IPS-20b (cell line): ENCODE measurements around the gene CAMSAP1.
"Not testable (repeated sequence)": the region's sequence is repeated elsewhere in the genome, so short reads cannot be mapped to it uniquely, and the experiment has no call there.

Experiments
- H3K27ac ChIP-seq: one replicate; pipeline ENCODE4 v1.5.1; 2013; ENCODE audit warnings: low read length
- H3K27me3 ChIP-seq: 2 replicates; pipeline ENCODE4 v1.6.1; 2013; ENCODE audit warnings: mild to moderate bottlenecking, low read length, inconsistent platforms; ENCODE audit not compliant: insufficient read depth
- H3K36me3 ChIP-seq: 2 replicates; pipeline ENCODE4 v1.6.1; 2013; ENCODE audit warnings: low read depth, mild to moderate bottlenecking, inconsistent platforms, low read length, moderate library complexity; ENCODE audit not compliant: insufficient read depth
- H3K4me1 ChIP-seq: 2 replicates; pipeline ENCODE4 v1.6.1; 2013; ENCODE audit warnings: mild to moderate bottlenecking, control low read depth, inconsistent platforms, low read length, moderate library complexity; ENCODE audit not compliant: insufficient read depth
- H3K4me3 ChIP-seq: 2 replicates; pipeline ENCODE4 v1.5.1; 2013; ENCODE audit warnings: mild to moderate bottlenecking, low read length, inconsistent platforms
- H3K9ac ChIP-seq: 2 replicates; pipeline ENCODE4 v1.6.1; 2013; ENCODE audit warnings: low read depth, mild to moderate bottlenecking, inconsistent platforms, low read length, moderate library complexity
- H3K9me3 ChIP-seq: 2 replicates; pipeline ENCODE4 v1.6.1; 2013; ENCODE audit warnings: mild to moderate bottlenecking, low read depth, low read length, inconsistent platforms; ENCODE audit not compliant: insufficient read depth

The CAMSAP1 gene

DNA sequence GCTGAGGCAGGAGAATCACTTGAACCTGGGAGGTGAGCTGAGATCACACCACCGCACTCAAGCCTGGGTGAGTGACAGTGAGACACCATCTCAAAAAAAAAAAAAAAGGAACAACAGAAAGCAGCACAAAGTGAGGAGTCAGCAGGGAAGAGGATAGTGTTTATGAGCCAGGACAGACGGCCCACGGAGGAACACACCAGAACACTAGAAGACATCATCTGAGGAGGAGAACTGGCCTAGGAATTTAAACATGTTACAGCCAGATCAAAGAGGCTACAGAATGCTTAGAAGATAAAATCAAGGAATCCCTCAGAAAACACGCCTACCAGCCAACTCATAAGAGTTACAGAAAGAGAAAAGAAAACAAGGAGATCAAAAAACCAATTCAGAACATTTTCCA, 41.6 kb upstream of the CAMSAP1 start:
- no peak overlapping the region for H3K9ac ChIP-seq
- H3K27ac ChIP-seq, result no peak overlapping the region
- H3K9me3 ChIP-seq, result no peaks in the 10 kb centered on the region
- H3K4me1 ChIP-seq, result no peaks in the 10 kb centered on the region
- peaks cover 69% of the 10 kb centered on the region for H3K36me3 ChIP-seq
- H3K4me3 ChIP-seq, result no peak overlapping the region
- H3K27me3 ChIP-seq, result no peaks in the 10 kb centered on the region

DNA sequence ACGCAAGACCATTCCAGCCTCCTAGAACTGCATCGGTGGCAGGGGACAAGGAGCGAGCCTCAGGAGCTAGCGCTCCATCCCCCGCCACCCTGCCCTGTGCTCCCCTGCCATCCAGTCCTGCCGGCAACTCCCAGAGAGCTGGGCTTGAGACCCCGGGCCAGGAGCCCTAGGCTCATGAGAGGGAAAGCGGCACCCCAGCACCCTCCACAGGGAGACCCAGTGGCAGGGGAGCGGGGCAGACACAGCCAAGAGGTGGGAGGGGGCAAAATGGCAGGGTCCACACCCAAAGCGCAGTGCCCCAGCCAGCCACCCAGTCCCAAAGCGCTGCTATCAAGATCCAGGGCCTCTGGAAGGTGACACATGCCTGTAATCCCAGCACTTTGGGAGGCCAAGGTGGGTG, 41.1 kb upstream of the CAMSAP1 start:
- H3K36me3 ChIP-seq, result peaks cover 71% of the 10 kb centered on the region
- H3K4me3 ChIP-seq, result no peak overlapping the region
- no peaks in the 10 kb centered on the region for H3K4me1 ChIP-seq
- no peaks in the 10 kb centered on the region for H3K9me3 ChIP-seq
- H3K9ac ChIP-seq, result no peak overlapping the region
- H3K27me3 ChIP-seq, result no peaks in the 10 kb centered on the region
- H3K27ac ChIP-seq, result no peak overlapping the region

DNA sequence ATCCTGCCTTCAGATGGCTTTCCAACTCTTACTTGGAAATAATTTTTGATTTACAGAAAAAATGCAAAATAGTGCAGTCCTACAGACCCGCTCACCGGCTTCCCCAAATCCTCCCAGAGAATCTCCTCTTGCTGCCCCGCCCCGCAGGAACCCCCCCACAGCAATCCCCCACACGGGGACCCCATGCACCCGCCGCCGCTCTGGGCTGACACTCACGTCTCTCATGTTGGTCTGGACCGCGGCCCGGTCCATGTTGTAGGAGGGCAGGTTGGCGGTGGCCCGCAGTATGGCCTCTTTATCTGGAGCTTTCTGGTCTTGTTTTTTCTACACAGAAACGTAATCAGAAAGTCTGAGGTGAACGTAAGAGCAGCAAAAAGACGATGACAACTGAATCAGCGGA, 40.2 kb upstream of the CAMSAP1 start:
- no peak overlapping the region for H3K9ac ChIP-seq
- no peaks in the 10 kb centered on the region for H3K4me1 ChIP-seq
- H3K4me3 ChIP-seq, result no peak overlapping the region
- H3K9me3 ChIP-seq, result no peaks in the 10 kb centered on the region
- H3K36me3 ChIP-seq, result peaks cover 70% of the 10 kb centered on the region
- no peaks in the 10 kb centered on the region for H3K27me3 ChIP-seq
- H3K27ac ChIP-seq, result no peak overlapping the region

GRCh38 chr9:135947105-135947504, 39.8 kb upstream of the CAMSAP1 start:
- H3K27ac ChIP-seq, H3K4me1 ChIP-seq, H3K4me3 ChIP-seq, H3K27me3 ChIP-seq, H3K9me3 ChIP-seq, H3K9ac ChIP-seq: not testable (repeated sequence)
- H3K36me3 ChIP-seq, result peaks cover 69% of the 10 kb centered on the region

DNA sequence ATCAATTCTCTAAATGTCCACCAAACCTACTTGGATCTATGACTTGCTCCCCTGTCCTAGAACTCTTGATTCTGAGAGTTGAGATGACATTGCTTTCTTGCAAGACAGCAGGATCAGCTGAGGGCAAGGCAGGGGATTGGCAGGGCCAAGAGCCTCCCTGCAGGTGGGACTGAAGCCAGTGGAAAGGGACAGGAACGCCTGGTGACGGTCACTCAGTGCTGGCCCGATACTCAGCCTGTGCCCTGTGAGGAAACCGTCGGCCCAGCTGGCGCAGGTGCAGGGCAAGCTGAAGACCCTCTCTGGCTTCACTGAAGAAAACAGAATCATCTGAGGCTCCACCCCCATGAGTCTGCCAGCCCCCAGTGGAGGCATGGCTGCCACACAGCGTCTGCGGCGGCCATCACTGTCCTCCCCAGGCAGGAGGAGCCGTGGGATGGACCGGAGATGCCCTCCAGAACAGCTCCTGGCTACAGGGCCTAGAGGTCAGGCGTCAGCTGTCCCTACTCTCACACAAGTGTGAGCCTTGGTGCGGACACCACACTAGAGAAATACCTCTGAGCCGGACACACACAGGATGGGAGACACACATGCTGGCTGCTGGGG, 39.1 kb upstream of the CAMSAP1 start:
- H3K4me1 ChIP-seq, result no peaks in the 10 kb centered on the region
- H3K9me3 ChIP-seq, result no peaks in the 10 kb centered on the region
- H3K36me3 ChIP-seq, result peaks cover 72% of the 10 kb centered on the region
- no peaks in the 10 kb centered on the region for H3K27me3 ChIP-seq
- no peak overlapping the region for H3K27ac ChIP-seq
- H3K9ac ChIP-seq, result no peak overlapping the region
- no peak overlapping the region for H3K4me3 ChIP-seq

GRCh38 chr9:135945969-135946368, 38.6 kb upstream of the CAMSAP1 start:
- H3K4me1 ChIP-seq, result no peaks in the 10 kb centered on the region
- H3K27me3 ChIP-seq, result no peaks in the 10 kb centered on the region
- no peaks in the 10 kb centered on the region for H3K9me3 ChIP-seq
- H3K9ac ChIP-seq, result no peak overlapping the region
- peaks cover 72% of the 10 kb centered on the region for H3K36me3 ChIP-seq
- H3K27ac ChIP-seq, result no peak overlapping the region
- H3K4me3 ChIP-seq, result no peak overlapping the region

DNA sequence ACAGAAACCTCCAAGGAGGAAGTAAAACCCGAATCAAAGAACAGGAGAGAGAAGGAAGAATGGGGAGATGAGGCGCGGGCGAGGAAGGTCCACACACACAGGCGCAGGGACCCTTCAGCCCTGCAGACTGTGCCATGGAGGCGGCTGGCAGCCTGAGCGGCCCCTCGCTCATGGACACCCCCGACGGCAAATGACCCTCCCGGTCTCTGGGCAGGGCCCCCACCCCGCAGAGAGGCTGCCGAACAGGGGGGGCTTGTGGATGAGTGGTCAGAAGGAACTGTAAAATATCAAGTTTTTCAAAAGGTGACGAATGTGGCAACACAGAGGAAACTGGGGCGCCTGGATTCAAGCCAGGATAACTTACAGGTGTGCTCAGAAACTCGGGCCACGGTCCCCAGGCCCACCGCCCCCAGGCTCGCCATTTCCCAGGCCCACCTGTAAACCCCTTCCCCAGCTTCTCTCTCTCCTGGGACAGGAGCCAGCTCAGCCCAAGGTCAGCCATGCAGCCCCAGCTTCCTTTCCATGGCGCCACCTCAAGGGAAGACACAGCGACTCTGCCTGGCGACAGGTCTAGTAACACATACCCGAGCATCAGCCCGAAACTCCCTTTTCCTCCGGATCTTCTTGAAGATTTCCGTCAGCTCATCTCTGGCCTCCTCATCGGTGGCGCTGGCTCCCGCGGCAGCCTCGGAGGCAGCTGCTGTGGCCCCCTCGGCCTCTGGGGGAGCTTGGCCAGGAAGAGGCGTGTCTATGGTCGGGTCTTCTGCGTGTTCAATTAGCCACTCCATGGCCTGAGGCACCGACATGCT, 37.3 kb upstream of the CAMSAP1 start:
- Histone ChIP-seq H3K9me3 (no peaks in the 10 kb centered on the region), H3K4me3 (no peak overlapping the region), H3K27ac (no peak overlapping the region), H3K27me3 (no peaks in the 10 kb centered on the region), H3K4me1 (no peaks in the 10 kb centered on the region), H3K36me3 (peaks cover 71% of the 10 kb centered on the region), H3K9ac (no peak overlapping the region)

DNA sequence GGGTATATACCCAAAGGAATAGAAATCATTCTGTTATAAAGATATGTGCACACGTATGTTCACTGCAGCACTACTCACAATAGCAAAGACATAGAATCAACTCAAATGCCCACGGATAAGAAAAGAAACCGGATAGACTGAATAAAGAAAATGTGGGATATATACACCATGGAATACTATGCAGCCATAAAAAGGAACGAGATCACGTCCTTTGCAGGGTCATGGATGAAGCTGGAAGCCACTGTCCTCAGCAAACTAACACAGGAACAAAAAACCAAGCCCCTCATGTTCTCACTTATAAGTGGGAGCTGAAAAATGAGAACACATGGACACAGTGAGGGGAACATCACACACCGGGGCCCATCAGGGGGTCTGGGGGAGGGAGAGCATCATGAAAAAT, 36.3 kb upstream of the CAMSAP1 start:
- H3K36me3 ChIP-seq, result peaks cover 78% of the 10 kb centered on the region
- H3K4me3 ChIP-seq, H3K4me1 ChIP-seq, H3K27ac ChIP-seq, H3K9me3 ChIP-seq, H3K27me3 ChIP-seq, H3K9ac ChIP-seq: not testable (repeated sequence)

- no peak overlapping the region for H3K9ac ChIP-seq
- peaks cover 6% of the 10 kb centered on the region; the same call in 1 of the 2 replicates for H3K9me3 ChIP-seq
- H3K4me1 ChIP-seq, result no peaks in the 10 kb centered on the region
- no peaks in the 10 kb centered on the region for H3K27me3 ChIP-seq
- no peak overlapping the region for H3K27ac ChIP-seq
- H3K36me3 ChIP-seq, result peaks cover 82% of the 10 kb centered on the region
- no peak overlapping the region for H3K4me3 ChIP-seq
Measured at GRCh38 chr9:135941288-135941995, 34.1 kb upstream of the CAMSAP1 start.

GRCh38 chr9:135939351-135940265, 32.3 kb upstream of the CAMSAP1 start:
- no peaks in the 10 kb centered on the region for H3K4me1 ChIP-seq
- peaks cover 9% of the 10 kb centered on the region; the same call in 1 of the 2 replicates for H3K9me3 ChIP-seq
- no peaks in the 10 kb centered on the region for H3K27me3 ChIP-seq
- H3K36me3 ChIP-seq, result peaks cover 76% of the 10 kb centered on the region
- no peak overlapping the region for H3K27ac ChIP-seq
- no peak overlapping the region for H3K4me3 ChIP-seq
- H3K9ac ChIP-seq, result no peak overlapping the region
